ENCODE data around the gene TRABD2A. TPM values are rescaled to one million over a fixed set of nuclear protein-coding genes. Genes with fewer than 3 reads are reported as not detected.

The TRABD2A gene
- total and polyA plus RNA-seq, 2 donors (not counting 1 experiment from before 2014, with no cell fraction given): 4.4 to 14.4 TPM

GRCh38 chr2:84811839-84812431 is 68.9 kb downstream of the TRABD2A start:
- no peak overlapping the region for H3K9ac ChIP-seq (ENCODE audit: insufficient read depth, low read length)
- H3K79me2 ChIP-seq (ENCODE audit: control insufficient read depth, insufficient read depth, low read length): no peaks in the 10 kb centered on the region
- no peak overlapping the region for H3K4me2 ChIP-seq (ENCODE audit: extremely low read depth, insufficient read depth, low read length)
- no peaks in the 10 kb centered on the region for H3K36me3 ChIP-seq (ENCODE audit: control insufficient read depth, insufficient read depth, low read length)
- H2AFZ ChIP-seq (ENCODE audit: low read length): no peak overlapping the region
- H3K27me3 ChIP-seq (ENCODE audit: control insufficient read depth, insufficient read depth, low read length): no peaks in the 10 kb centered on the region
- DNase-seq (ENCODE audit: low read depth in 2 of 2): no peak
- no peaks in the 10 kb centered on the region for H4K20me1 ChIP-seq (ENCODE audit: control insufficient read depth, extremely low read depth, insufficient read depth, low read length)
- H3K4me1 ChIP-seq (ENCODE audit: control insufficient read depth, extremely low read depth, insufficient read depth, low read length): peaks cover 13% of the 10 kb centered on the region
- no peak overlapping the region for H3K27ac ChIP-seq (ENCODE audit: insufficient read depth, low read length)
- no peaks in the 10 kb centered on the region for H3K9me3 ChIP-seq (ENCODE audit: control insufficient read depth, insufficient read depth, low read depth, low read length)
- H3K4me3 ChIP-seq (replicated peaks in 1 of 4; ENCODE audit: control extremely low read depth in 1 of 4, insufficient read depth in 1 of 4, low read depth in 3 of 4, low read length in 4 of 4): no peak overlapping the region
- TF ChIP-seq EZH2 (IDR thresholded peaks at IDR 0.05; ENCODE audit: low read length, missing control alignments): no peak

DNA sequence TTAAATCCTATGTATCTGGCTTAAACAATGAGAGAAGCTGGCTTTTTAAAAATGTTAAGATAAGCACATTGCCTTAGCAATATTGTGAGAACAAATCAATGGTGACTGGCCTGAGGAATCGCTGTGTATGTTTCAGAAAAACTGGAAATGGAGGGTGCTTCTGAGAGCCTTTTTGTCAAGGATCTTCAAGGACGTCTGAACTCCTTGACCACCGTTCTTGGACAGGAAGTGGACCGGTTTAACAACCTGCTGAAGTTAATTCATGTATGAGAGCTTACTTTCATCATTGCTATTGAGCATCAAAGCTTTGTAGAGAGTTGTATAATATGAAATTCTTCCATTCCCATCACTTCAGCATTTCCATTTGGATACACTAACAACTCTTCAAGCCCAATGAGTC is 72.6 kb downstream of the TRABD2A start:
- no peaks in the 10 kb centered on the region for H3K79me2 ChIP-seq (ENCODE audit: control insufficient read depth, insufficient read depth, low read length)
- peaks cover 18% of the 10 kb centered on the region for H3K4me1 ChIP-seq (ENCODE audit: control insufficient read depth, extremely low read depth, insufficient read depth, low read length)
- H2AFZ ChIP-seq (ENCODE audit: low read length): peak overlapping the region; percentile 43
- H4K20me1 ChIP-seq (ENCODE audit: control insufficient read depth, extremely low read depth, insufficient read depth, low read length): no peaks in the 10 kb centered on the region
- peak in 1 of 2 donors; percentile 5 for DNase-seq (ENCODE audit: low read depth in 2 of 2)
- H3K27me3 ChIP-seq (ENCODE audit: control insufficient read depth, insufficient read depth, low read length): no peaks in the 10 kb centered on the region
- H3K36me3 ChIP-seq (ENCODE audit: control insufficient read depth, insufficient read depth, low read length): no peaks in the 10 kb centered on the region
- no peak overlapping the region for H3K4me2 ChIP-seq (ENCODE audit: extremely low read depth, insufficient read depth, low read length)
- no peak for TF ChIP-seq EZH2 (IDR thresholded peaks at IDR 0.05; ENCODE audit: low read length, missing control alignments)
- H3K27ac ChIP-seq (ENCODE audit: insufficient read depth, low read length): peak overlapping the region; percentile 91
- no peak overlapping the region for H3K4me3 ChIP-seq (replicated peaks in 1 of 4; ENCODE audit: control extremely low read depth in 1 of 4, insufficient read depth in 1 of 4, low read depth in 3 of 4, low read length in 4 of 4)
- H3K9ac ChIP-seq (ENCODE audit: insufficient read depth, low read length): no peak overlapping the region
- H3K9me3 ChIP-seq (ENCODE audit: control insufficient read depth, insufficient read depth, low read depth, low read length): no peaks in the 10 kb centered on the region

DNA sequence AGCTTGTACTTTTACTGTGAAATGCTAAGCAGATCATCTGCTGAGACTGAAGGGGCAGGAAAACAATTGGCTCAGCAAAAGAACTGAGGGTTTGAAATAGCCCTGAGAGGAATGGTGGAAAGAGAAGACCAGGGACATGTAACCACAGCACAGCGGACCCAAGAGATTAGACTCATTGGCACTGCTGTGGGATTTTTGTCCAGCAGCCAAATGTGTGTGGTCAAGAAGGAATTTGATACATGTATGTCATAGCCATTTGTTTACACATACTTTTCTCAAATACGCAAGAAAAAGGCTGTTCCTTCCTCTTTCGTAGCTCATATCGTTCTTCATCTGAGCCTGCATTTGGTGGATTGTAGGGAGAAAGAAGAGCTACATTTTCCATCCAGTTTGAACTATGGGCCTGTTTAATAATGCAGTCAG is 73.8 kb downstream of the TRABD2A start:
- Histone ChIP-seq H3K4me3 (replicated peaks in 1 of 4; ENCODE audit: control extremely low read depth in 1 of 4, insufficient read depth in 1 of 4, low read depth in 3 of 4, low read length in 4 of 4) (peak overlapping the region in 1 of 4 experiments; percentile 29), H3K36me3 (ENCODE audit: control insufficient read depth, insufficient read depth, low read length) (no peaks in the 10 kb centered on the region), H3K27me3 (ENCODE audit: control insufficient read depth, insufficient read depth, low read length) (no peaks in the 10 kb centered on the region), H3K9ac (ENCODE audit: insufficient read depth, low read length) (peak overlapping the region; percentile 21), H2AFZ (ENCODE audit: low read length) (no peak overlapping the region), H3K27ac (ENCODE audit: insufficient read depth, low read length) (peak overlapping the region; percentile 91), H3K9me3 (ENCODE audit: control insufficient read depth, insufficient read depth, low read depth, low read length) (no peaks in the 10 kb centered on the region), H3K4me1 (ENCODE audit: control insufficient read depth, extremely low read depth, insufficient read depth, low read length) (peaks cover 18% of the 10 kb centered on the region), H4K20me1 (ENCODE audit: control insufficient read depth, extremely low read depth, insufficient read depth, low read length) (no peaks in the 10 kb centered on the region), H3K79me2 (ENCODE audit: control insufficient read depth, insufficient read depth, low read length) (no peaks in the 10 kb centered on the region), H3K4me2 (ENCODE audit: extremely low read depth, insufficient read depth, low read length) (peak overlapping the region; percentile 65)
- DNase-seq (ENCODE audit: low read depth in 2 of 2): peak; percentile 99
- no peak for TF ChIP-seq EZH2 (IDR thresholded peaks at IDR 0.05; ENCODE audit: low read length, missing control alignments)
- no peak for TF ChIP-seq CTCF (conservative IDR thresholded peaks at IDR 0.05 in 1 of 2, IDR thresholded peaks at IDR 0.05 in 1 of 2; ENCODE audit: low read depth in 1 of 2, low read length in 2 of 2)

DNA sequence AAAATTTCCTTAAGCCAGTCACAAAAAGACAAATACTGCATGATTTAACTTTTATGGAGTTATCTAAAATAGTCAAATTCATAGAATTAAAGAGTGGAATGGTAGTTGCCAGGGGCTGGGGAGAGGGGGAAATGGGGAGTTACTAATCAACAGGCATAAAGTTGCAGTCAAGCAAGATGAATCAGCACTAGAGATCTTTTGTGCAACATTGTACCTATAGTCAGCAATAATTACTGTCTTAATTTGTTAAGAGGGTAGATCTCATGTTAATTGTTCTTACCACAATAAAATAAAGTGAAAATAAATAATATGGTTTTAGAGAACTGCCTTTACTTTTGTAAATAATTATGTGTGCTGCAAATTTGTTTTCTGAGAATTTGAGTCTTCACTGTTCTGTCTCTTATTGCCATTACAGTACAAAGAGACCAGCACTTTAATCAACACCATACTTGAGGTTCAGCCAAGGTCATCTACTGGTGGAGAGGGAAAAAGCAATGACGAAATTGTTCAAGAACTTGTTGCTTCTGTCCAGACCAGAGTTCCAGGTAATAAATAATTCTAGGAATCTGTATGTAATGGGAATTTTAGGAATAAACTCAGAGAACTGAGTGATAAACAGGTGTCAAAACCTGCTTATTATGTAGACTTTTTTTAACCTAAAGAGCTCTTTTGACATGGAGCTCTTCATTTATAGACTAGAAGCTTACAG is 75.5 kb downstream of the TRABD2A start:
- no peaks in the 10 kb centered on the region for H4K20me1 ChIP-seq (ENCODE audit: control insufficient read depth, extremely low read depth, insufficient read depth, low read length)
- H3K9ac ChIP-seq (ENCODE audit: insufficient read depth, low read length): no peak overlapping the region
- peak overlapping the region; percentile 11 for H3K27ac ChIP-seq (ENCODE audit: insufficient read depth, low read length)
- no peak overlapping the region for H2AFZ ChIP-seq (ENCODE audit: low read length)
- H3K36me3 ChIP-seq (ENCODE audit: control insufficient read depth, insufficient read depth, low read length): no peaks in the 10 kb centered on the region
- peak overlapping the region; percentile 54 for H3K4me2 ChIP-seq (ENCODE audit: extremely low read depth, insufficient read depth, low read length)
- no peak overlapping the region for H3K4me3 ChIP-seq (replicated peaks in 1 of 4; ENCODE audit: control extremely low read depth in 1 of 4, insufficient read depth in 1 of 4, low read depth in 3 of 4, low read length in 4 of 4)
- H3K9me3 ChIP-seq (ENCODE audit: control insufficient read depth, insufficient read depth, low read depth, low read length): no peaks in the 10 kb centered on the region
- TF ChIP-seq EZH2 (IDR thresholded peaks at IDR 0.05; ENCODE audit: low read length, missing control alignments) (no peak), CTCF (conservative IDR thresholded peaks at IDR 0.05 in 1 of 2, IDR thresholded peaks at IDR 0.05 in 1 of 2; ENCODE audit: low read depth in 1 of 2, low read length in 2 of 2) (no peak)
- DNase-seq (ENCODE audit: low read depth in 2 of 2): peak; percentile 67 to 79
- H3K27me3 ChIP-seq (ENCODE audit: control insufficient read depth, insufficient read depth, low read length): no peaks in the 10 kb centered on the region
- no peaks in the 10 kb centered on the region for H3K79me2 ChIP-seq (ENCODE audit: control insufficient read depth, insufficient read depth, low read length)
- peaks cover 18% of the 10 kb centered on the region for H3K4me1 ChIP-seq (ENCODE audit: control insufficient read depth, extremely low read depth, insufficient read depth, low read length)
